ENCODE results near the gene TRABD2B. TPM values are rescaled to one million over a fixed set of nuclear protein-coding genes. Genes with fewer than 3 reads are reported as not detected.

Gene TRABD2B
- total and polyA plus RNA-seq, 2 of the 13 experiments (the other 11 are each of a cell fraction or from before 2014, with no cell fraction given) = 0.04 TPM; not detected in 1

- TF ChIP-seq ZNF710 (CRISPR knock-in tag; IDR thresholded peaks at IDR 0.05; ENCODE audit: borderline replicate concordance) = no peak
- no peak for TF ChIP-seq PRDM4 (CRISPR knock-in tag; IDR thresholded peaks at IDR 0.05; ENCODE audit: borderline replicate concordance)
- TF ChIP-seq NR2C2 (CRISPR knock-in tag; IDR thresholded peaks at IDR 0.05; ENCODE audit: borderline replicate concordance) = no peak
- TF ChIP-seq ZNF329 (CRISPR knock-in tag; IDR thresholded peaks at IDR 0.05; ENCODE audit: low read depth) = no peak
- TF ChIP-seq ZNF816 (CRISPR knock-in tag; IDR thresholded peaks at IDR 0.05; ENCODE audit: borderline replicate concordance) = no peak
- TF ChIP-seq YEATS2 (CRISPR knock-in tag; IDR thresholded peaks at IDR 0.05; ENCODE audit: borderline replicate concordance) = no peak
- TF ChIP-seq TAF15 (IDR thresholded peaks at IDR 0.05; ENCODE audit: low read depth, low read length, poor library complexity, severe bottlenecking) = no peak
- TF ChIP-seq ZNF670 (CRISPR knock-in tag; IDR thresholded peaks at IDR 0.05; ENCODE audit: borderline replicate concordance) = 0 out of 2 replicates have a peak, but pooled peaks have one; percentile 60
- TF ChIP-seq ZNF318 (CRISPR knock-in tag; IDR thresholded peaks at IDR 0.05) = no peak
- TF ChIP-seq SP4 (CRISPR knock-in tag; IDR thresholded peaks at IDR 0.05) = no peak
- no peak for TF ChIP-seq PREB (CRISPR knock-in tag; IDR thresholded peaks at IDR 0.05)
- no peak for TF ChIP-seq CHCHD3 (CRISPR knock-in tag; IDR thresholded peaks at IDR 0.05)
Measured at GRCh38 chr1:47766832-47767740, 230.1 kb downstream of the TRABD2B start (continued).
